Measurements from ENCODE around the gene TRPV3. TPM values are rescaled to one million over a fixed set of nuclear protein-coding genes. Genes with fewer than 3 reads are reported as not detected.
"Not testable (repeated sequence)": the region's sequence is repeated elsewhere in the genome, so short reads cannot be mapped to it uniquely, and the experiment has no call there.

The TRPV3 gene
- total and polyA plus RNA-seq, 9 of the 15 experiments (the other 6 are each of a cell fraction or from before 2014, with no cell fraction given), result 0.03 to 0.42 (median 0.11) TPM; not detected in 1

DNA sequence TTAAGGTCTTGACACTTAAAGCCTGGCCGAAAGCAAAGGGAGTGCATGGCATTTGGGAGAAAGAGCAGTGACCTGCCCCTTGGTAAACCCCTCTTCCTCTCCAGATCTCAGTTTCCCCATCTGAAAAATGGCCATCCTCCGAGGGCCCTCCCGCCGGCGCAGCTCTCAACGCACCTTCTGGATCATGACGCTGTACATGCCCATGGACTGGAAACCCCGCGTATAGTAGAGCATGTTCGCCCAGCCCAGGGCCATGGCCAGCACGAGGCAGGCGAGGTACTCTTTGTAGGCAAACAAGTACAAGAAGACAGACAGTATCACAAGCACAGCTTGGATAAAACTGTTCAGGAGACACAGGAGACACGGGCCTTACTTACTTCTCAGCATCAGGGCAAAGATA, 33.6 kb downstream of the TRPV3 start (continued):
- TF ChIP-seq, protein P1, sequence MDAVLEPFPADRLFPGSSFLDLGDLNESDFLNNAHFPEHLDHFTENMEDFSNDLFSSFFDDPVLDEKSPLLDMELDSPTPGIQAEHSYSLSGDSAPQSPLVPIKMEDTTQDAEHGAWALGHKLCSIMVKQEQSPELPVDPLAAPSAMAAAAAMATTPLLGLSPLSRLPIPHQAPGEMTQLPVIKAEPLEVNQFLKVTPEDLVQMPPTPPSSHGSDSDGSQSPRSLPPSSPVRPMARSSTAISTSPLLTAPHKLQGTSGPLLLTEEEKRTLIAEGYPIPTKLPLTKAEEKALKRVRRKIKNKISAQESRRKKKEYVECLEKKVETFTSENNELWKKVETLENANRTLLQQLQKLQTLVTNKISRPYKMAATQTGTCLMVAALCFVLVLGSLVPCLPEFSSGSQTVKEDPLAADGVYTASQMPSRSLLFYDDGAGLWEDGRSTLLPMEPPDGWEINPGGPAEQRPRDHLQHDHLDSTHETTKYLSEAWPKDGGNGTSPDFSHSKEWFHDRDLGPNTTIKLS (IDR thresholded peaks at IDR 0.05; ENCODE audit: borderline replicate concordance, low read depth), result no peak
- TF ChIP-seq, protein P2, sequence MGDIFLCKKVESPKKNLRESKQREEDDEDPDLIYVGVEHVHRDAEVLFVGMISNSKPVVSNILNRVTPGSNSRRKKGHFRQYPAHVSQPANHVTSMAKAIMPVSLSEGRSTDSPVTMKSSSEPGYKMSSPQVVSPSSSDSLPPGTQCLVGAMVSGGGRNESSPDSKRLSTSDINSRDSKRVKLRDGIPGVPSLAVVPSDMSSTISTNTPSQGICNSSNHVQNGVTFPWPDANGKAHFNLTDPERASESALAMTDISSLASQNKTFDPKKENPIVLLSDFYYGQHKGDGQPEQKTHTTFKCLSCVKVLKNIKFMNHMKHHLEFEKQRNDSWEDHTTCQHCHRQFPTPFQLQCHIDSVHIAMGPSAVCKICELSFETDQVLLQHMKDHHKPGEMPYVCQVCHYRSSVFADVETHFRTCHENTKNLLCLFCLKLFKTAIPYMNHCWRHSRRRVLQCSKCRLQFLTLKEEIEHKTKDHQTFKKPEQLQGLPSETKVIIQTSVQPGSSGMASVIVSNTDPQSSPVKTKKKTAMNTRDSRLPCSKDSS (IDR thresholded peaks at IDR 0.05; ENCODE audit: low read depth, partially characterized antibody), result no peak
- TF ChIP-seq HSF4 (CRISPR knock-in tag; IDR thresholded peaks at IDR 0.05; ENCODE audit: borderline replicate concordance), result no peak
- no peak for TF ChIP-seq JUNB (CRISPR knock-in tag; conservative IDR thresholded peaks at IDR 0.05)
- no peak for TF ChIP-seq ETV1 (tag; conservative IDR thresholded peaks at IDR 0.05; ENCODE audit: low read depth)
- no peak for TF ChIP-seq NELFE (IDR thresholded peaks at IDR 0.05; ENCODE audit: insufficient read depth, insufficient read length)
- TF ChIP-seq, protein P3, sequence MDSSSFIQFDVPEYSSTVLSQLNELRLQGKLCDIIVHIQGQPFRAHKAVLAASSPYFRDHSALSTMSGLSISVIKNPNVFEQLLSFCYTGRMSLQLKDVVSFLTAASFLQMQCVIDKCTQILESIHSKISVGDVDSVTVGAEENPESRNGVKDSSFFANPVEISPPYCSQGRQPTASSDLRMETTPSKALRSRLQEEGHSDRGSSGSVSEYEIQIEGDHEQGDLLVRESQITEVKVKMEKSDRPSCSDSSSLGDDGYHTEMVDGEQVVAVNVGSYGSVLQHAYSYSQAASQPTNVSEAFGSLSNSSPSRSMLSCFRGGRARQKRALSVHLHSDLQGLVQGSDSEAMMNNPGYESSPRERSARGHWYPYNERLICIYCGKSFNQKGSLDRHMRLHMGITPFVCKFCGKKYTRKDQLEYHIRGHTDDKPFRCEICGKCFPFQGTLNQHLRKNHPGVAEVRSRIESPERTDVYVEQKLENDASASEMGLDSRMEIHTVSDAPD (CRISPR knock-in tag; IDR thresholded peaks at IDR 0.05), result no peak
- no peak for TF ChIP-seq SIN3A (IDR thresholded peaks at IDR 0.05; ENCODE audit: borderline replicate concordance in 2 of 2, control insufficient read depth in 1 of 2, low read depth in 2 of 2, low read length in 2 of 2)
- no peak for TF ChIP-seq HDAC6 (IDR thresholded peaks at IDR 0.05; ENCODE audit: low read depth, low read length)
- no peak for TF ChIP-seq SUPT5H (IDR thresholded peaks at IDR 0.05)

DNA sequence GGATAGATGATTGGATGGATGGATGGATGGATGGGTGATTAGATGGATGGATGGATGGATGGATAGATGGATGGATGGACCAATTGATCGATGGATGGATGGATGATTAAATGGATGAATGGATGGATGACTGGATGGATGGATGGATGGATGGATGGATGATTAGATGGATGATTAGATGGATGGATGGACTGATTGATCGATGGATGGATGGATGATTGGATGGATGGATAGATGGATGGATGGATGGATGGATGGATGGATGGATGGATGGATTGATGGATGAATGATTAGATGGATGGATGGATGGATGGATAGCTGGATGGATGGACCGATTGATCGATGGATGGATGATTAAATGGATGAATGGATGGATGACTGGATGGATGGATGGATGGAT, 38.1 kb downstream of the TRPV3 start:
- H3K4me2 ChIP-seq (ENCODE audit: insufficient read depth, low read length); BruUV-seq (replicated peaks); H3K4me3 ChIP-seq; DNase-seq (ENCODE audit: extremely low read depth in 1 of 4, low spot score in 3 of 4); H3K9ac ChIP-seq (ENCODE audit: insufficient read depth in 1 of 2, low read depth in 2 of 2, low read length in 2 of 2); H3K27ac ChIP-seq (ENCODE audit: extremely low read depth, low read depth, low read length); H3K79me2 ChIP-seq (ENCODE audit: control insufficient read depth, insufficient read depth, low read length); H3K36me3 ChIP-seq (ENCODE audit: control insufficient read depth, insufficient read depth, low read length); H3K4me1 ChIP-seq (replicated peaks in 1 of 2; ENCODE audit: control insufficient read depth in 2 of 2, insufficient read depth in 2 of 2, low read length in 2 of 2); H3K9me3 ChIP-seq (replicated peaks; ENCODE audit: control insufficient read depth, insufficient read depth, low read depth, low read length); FAIRE-seq; in situ Hi-C loops (cut with MboI); POLR2A ChIA-PET; H2AFZ ChIP-seq (ENCODE audit: low read depth, low read length); H4K20me1 ChIP-seq (replicated peaks; ENCODE audit: control insufficient read depth, insufficient read depth, low read length); H3K9me1 ChIP-seq (ENCODE audit: control insufficient read depth, insufficient read depth, low read length); CTCF ChIA-PET (ENCODE audit: low intra/inter-chr PET ratio); ATAC-seq; intact Hi-C loops (cut with micrococcal nuclease): not testable (repeated sequence)
- peaks cover 2 to 26% of the 10 kb centered on the region in 2 experiments; a peak in 2 of 5 replicates for H3K27me3 ChIP-seq (ENCODE audit: control insufficient read depth in 2 of 2, insufficient read depth in 2 of 2, low read length in 2 of 2)
- WGBS (ENCODE audit: insufficient coverage, low coverage, missing lambda C conversion rate), result 0% methylated on average over 3 of the region's 4 CpGs
